ENCODE results near the gene ARRDC3.
"Not testable (repeated sequence)": the region's sequence is repeated elsewhere in the genome, so short reads cannot be mapped to it uniquely, and the experiment has no call there.

ARRDC3 gene

GRCh38 chr5:91345461-91345860, 37.7 kb downstream of the ARRDC3 start:
- H3K4me3 Mint-ChIP-seq: no peak overlapping the region
- H3K27ac Mint-ChIP-seq: peak overlapping the region; percentile 71

GRCh38 chr5:91344661-91345200, 38.4 kb downstream of the ARRDC3 start:
- not testable (repeated sequence) for H3K4me3 Mint-ChIP-seq; H3K27me3 Mint-ChIP-seq (ENCODE audit: low read depth, poor library complexity); H3K27ac Mint-ChIP-seq; H3K4me1 Mint-ChIP-seq; DNase-seq
- H3K36me3 Mint-ChIP-seq (ENCODE audit: low read depth): peaks cover 12% of the 10 kb centered on the region
- H3K9me3 Mint-ChIP-seq: peaks cover 26% of the 10 kb centered on the region

More at GRCh38 chr5:91345461-91345860, 37.7 kb downstream of the ARRDC3 start:
- no peak for TF ChIP-seq CTCF (IDR thresholded peaks at IDR 0.05)
- H3K9me3 Mint-ChIP-seq: peaks cover 26% of the 10 kb centered on the region
- DNase-seq: no peak
- H3K4me1 Mint-ChIP-seq: no peaks in the 10 kb centered on the region
- peaks cover 10% of the 10 kb centered on the region for H3K27me3 Mint-ChIP-seq (ENCODE audit: low read depth, poor library complexity)
- H3K36me3 Mint-ChIP-seq (ENCODE audit: low read depth): peaks cover 12% of the 10 kb centered on the region

GRCh38 chr5:91343916-91344315, 39.2 kb downstream of the ARRDC3 start:
- H3K4me3 Mint-ChIP-seq: no peak overlapping the region
- H3K27me3 Mint-ChIP-seq (ENCODE audit: low read depth, poor library complexity): peaks cover 10% of the 10 kb centered on the region
- peaks cover 12% of the 10 kb centered on the region for H3K36me3 Mint-ChIP-seq (ENCODE audit: low read depth)
- no peak overlapping the region for H3K27ac Mint-ChIP-seq
- H3K9me3 Mint-ChIP-seq: peaks cover 26% of the 10 kb centered on the region
- no peaks in the 10 kb centered on the region for H3K4me1 Mint-ChIP-seq
- no peak for TF ChIP-seq CTCF (IDR thresholded peaks at IDR 0.05)
- DNase-seq: no peak

- peaks cover 17% of the 10 kb centered on the region for H3K9me3 Mint-ChIP-seq
- H3K4me1 Mint-ChIP-seq; H3K27ac Mint-ChIP-seq; H3K36me3 Mint-ChIP-seq (ENCODE audit: low read depth); DNase-seq; H3K27me3 Mint-ChIP-seq (ENCODE audit: low read depth, poor library complexity); H3K4me3 Mint-ChIP-seq: not testable (repeated sequence)
These were observed 40.2 kb downstream of the ARRDC3 start for GRCh38 chr5:91342931-91343330.

- no peak overlapping the region for H3K4me3 Mint-ChIP-seq
- DNase-seq: no peak
These were observed 42.0 kb downstream of the ARRDC3 start for GRCh38 chr5:91341154-91341553.

GRCh38 chr5:91340532-91340931, 42.6 kb downstream of the ARRDC3 start:
- no peak for TF ChIP-seq CTCF (IDR thresholded peaks at IDR 0.05)
- Mint-ChIP-seq H3K36me3 (ENCODE audit: low read depth) (peaks cover 6% of the 10 kb centered on the region), H3K4me1 (no peaks in the 10 kb centered on the region), H3K27ac (no peak overlapping the region), H3K27me3 (ENCODE audit: low read depth, poor library complexity) (peaks cover 6% of the 10 kb centered on the region), H3K4me3 (no peak overlapping the region), H3K9me3 (peaks cover 12% of the 10 kb centered on the region)
- no peak for DNase-seq

More at GRCh38 chr5:91341154-91341553, 42.0 kb downstream of the ARRDC3 start:
- Mint-ChIP-seq H3K4me1 (no peaks in the 10 kb centered on the region), H3K27ac (peak overlapping the region; percentile 32), H3K36me3 (ENCODE audit: low read depth) (peaks cover 6% of the 10 kb centered on the region), H3K9me3 (peaks cover 12% of the 10 kb centered on the region), H3K27me3 (ENCODE audit: low read depth, poor library complexity) (peaks cover 6% of the 10 kb centered on the region)
- no peak for TF ChIP-seq CTCF (IDR thresholded peaks at IDR 0.05)

GRCh38 chr5:91339063-91339705, 43.9 kb downstream of the ARRDC3 start:
- Mint-ChIP-seq H3K36me3 (ENCODE audit: low read depth) (peaks cover 6% of the 10 kb centered on the region), H3K27ac (no peak overlapping the region), H3K4me3 (no peak overlapping the region), H3K27me3 (ENCODE audit: low read depth, poor library complexity) (peaks cover 6% of the 10 kb centered on the region), H3K9me3 (peaks cover 11% of the 10 kb centered on the region), H3K4me1 (no peaks in the 10 kb centered on the region)
- no peak for TF ChIP-seq CTCF (IDR thresholded peaks at IDR 0.05)
- DNase-seq: no peak

All from nephron progenitor cell (in vitro differentiated cells).